GM12878 (cell line): Measurements from ENCODE around the gene INHBC. TPM values are rescaled to one million over a fixed set of nuclear protein-coding genes. Genes with fewer than 3 reads are reported as not detected.

Experiments
- ATAC-seq: fragments of 200-7000 bp; cut with Tn5 transposase; 3 replicates; pipeline ENCODE4 v1.9.1; 2020; ENCODE audit warnings: mild to moderate bottlenecking, moderate library complexity
- BruUV-seq: library from RNA; stranded (reverse); fragments of 400-500 nt; replicated peaks from 2 replicates; lab custom pipeline; 2021; lab: Mats Ljungman, UMichigan
- CTCF ChIA-PET: fragments of 300-600 bp; sonication (Branson Sonifier 250); formaldehyde crosslinking; extraction: SDS; loops from one replicate; lab custom pipeline; 2021; ENCODE audit warnings: inconsistent platforms; lab: Yijun Ruan, JAX
- POLR2A ChIA-PET: fragments of 350-600 bp; formaldehyde crosslinking; extraction: SDS; loops from one replicate; lab custom pipeline; 2021; ENCODE audit warnings: inconsistent platforms; lab: Charles Lee
- RAD21 ChIA-PET: fragments of 300-600 bp; sonication (Branson Sonifier 250); formaldehyde crosslinking; loops from one replicate; lab custom pipeline; 2023; ENCODE audit warnings: antibody characterized with exemption; ENCODE audit not compliant: unreplicated experiment; lab: Charles Lee
- SMC1A ChIA-PET: fragments of 300-600 bp; sonication (Branson Sonifier 250); formaldehyde crosslinking; loops from one replicate; lab custom pipeline; 2023; ENCODE audit not compliant: unreplicated experiment, uncharacterized antibody; lab: Charles Lee
- DNase-seq: peaks from one replicate; pipeline ENCODE4 v3.0.0-alpha.2; 2011; ENCODE audit warnings: low read depth, low spot score
- FAIRE-seq: peaks from 3 replicates; lab custom pipeline; 2011; peaks lifted over from hg19 to GRCh38; lab: Jason Lieb, UNC
- H2AFZ ChIP-seq: 2 replicates; pipeline ENCODE4 v1.6.0; 2011; ENCODE audit warnings: low read depth, low read length, control low read depth; ENCODE audit not compliant: control insufficient read depth
- H3K27ac ChIP-seq: 2 replicates; pipeline ENCODE4 v1.5.1; 2011; ENCODE audit warnings: control low read depth; ENCODE audit not compliant: control insufficient read depth, insufficient read depth
- H3K27me3 ChIP-seq, 2 experiments: replicated peaks in 1 of 2; 2 replicates each; pipeline versions ENCODE4 v1.6.0 to v1.6.1; 2011; ENCODE audit warnings: low read length in 1 of 2; ENCODE audit not compliant: control insufficient read depth in 2 of 2, insufficient read depth in 2 of 2
- H3K36me3 ChIP-seq, 2 experiments: 2 replicates each; pipeline ENCODE4 v1.5.1; 2011; ENCODE audit warnings: low read length in 1 of 2; ENCODE audit not compliant: control insufficient read depth in 2 of 2, insufficient read depth in 2 of 2
- H3K4me1 ChIP-seq: 2 replicates; pipeline ENCODE4 v1.6.1; 2011; ENCODE audit warnings: mild to moderate bottlenecking, low read length, moderate library complexity, mixed read lengths; ENCODE audit not compliant: control insufficient read depth, insufficient read depth
- H3K4me2 ChIP-seq: 2 replicates; pipeline ENCODE4 v1.6.0; 2011; ENCODE audit warnings: control low read depth; ENCODE audit not compliant: control insufficient read depth, insufficient read depth
- H3K4me3 ChIP-seq: fragments of 200-600 bp; sonication (generic); 2 replicates; pipeline ENCODE4 v1.5.1; 2016
- H3K79me2 ChIP-seq: 2 replicates; pipeline ENCODE4 v1.6.0; 2011; ENCODE audit warnings: low read length; ENCODE audit not compliant: control insufficient read depth, insufficient read depth
- H3K9ac ChIP-seq: 2 replicates; pipeline ENCODE4 v1.8.0; 2011; ENCODE audit warnings: low read length, control low read depth, mixed read lengths; ENCODE audit not compliant: control insufficient read depth, insufficient read depth
- H3K9me3 ChIP-seq: replicated peaks from 3 replicates; pipeline ENCODE4 v1.5.1; 2011; ENCODE audit warnings: mild to moderate bottlenecking, low read length; ENCODE audit not compliant: control insufficient read depth, insufficient read depth
- H4K20me1 ChIP-seq: 2 replicates; pipeline ENCODE4 v1.6.0; 2011; ENCODE audit not compliant: control insufficient read depth, insufficient read depth
- HCFC1 ChIP-seq: fragments of 150-350 bp; IDR thresholded peaks from 2 replicates; pipeline ENCODE4 v1.6.1; 2014; ENCODE audit warnings: low read length
- HDAC6 ChIP-seq: fragments of 200-600 bp; sonication (generic); IDR thresholded peaks from one replicate; pipeline ENCODE4 v1.8.0; 2017; ENCODE audit warnings: antibody characterized with exemption; ENCODE audit not compliant: unreplicated experiment
- NKRF ChIP-seq: fragments of 450-650 bp; conservative IDR thresholded peaks from 2 replicates; pipeline ENCODE4 v1.6.1; 2017; ENCODE audit warnings: mild to moderate bottlenecking, moderate library complexity
- NR2C1 ChIP-seq: fragments of 450-650 bp; IDR thresholded peaks from 2 replicates; pipeline ENCODE4 v1.6.1; 2017; ENCODE audit warnings: antibody characterized with exemption, mild to moderate bottlenecking, moderate library complexity
- RFX5 ChIP-seq: IDR thresholded peaks from 2 replicates; pipeline ENCODE4 v1.6.1; 2011; ENCODE audit warnings: low read depth, low read length, improper control_type of control experiment
- STAT1 ChIP-seq: fragments of 450-650 bp; conservative IDR thresholded peaks from 2 replicates; pipeline ENCODE4 v1.6.1; 2014; ENCODE audit warnings: antibody characterized with exemption, mild to moderate bottlenecking
- ZNF24 ChIP-seq: fragments of 450-650 bp; IDR thresholded peaks from 2 replicates; pipeline ENCODE4 v1.6.1; 2017; ENCODE audit warnings: antibody characterized with exemption, mild to moderate bottlenecking
- ZNF384 ChIP-seq: IDR thresholded peaks from 2 replicates; pipeline ENCODE4 v1.6.1; 2012; ENCODE audit warnings: low read depth, mild to moderate bottlenecking, low read length, improper control_type of control experiment, borderline replicate concordance
- ZSCAN29 ChIP-seq: fragments of 450-650 bp; IDR thresholded peaks from 2 replicates; pipeline ENCODE4 v1.6.1; 2017; ENCODE audit warnings: mild to moderate bottlenecking, moderate library complexity
- ZZZ3 ChIP-seq: IDR thresholded peaks from 2 replicates; pipeline ENCODE4 v1.6.1; 2011; ENCODE audit warnings: low read depth; ENCODE audit not compliant: control insufficient read depth, insufficient read length
- WGBS: methylation state at CpG from one replicate; pipeline ENCODE4 v1.1.6; 2016; ENCODE audit warnings: low lambda C conversion rate; ENCODE audit not compliant: insufficient replicate concordance, insufficient coverage; ENCODE audit errors: missing lambda C conversion rate; 5-methylcytosine and 5-hydroxymethylcytosine counted together
- in situ Hi-C: fragments of 300-500 bp; cut with MboI; formaldehyde crosslinking; loops from 9 replicates; pipeline ENCODE4 v1.14.3; 2018; ENCODE audit warnings: mixed read lengths
- intact Hi-C: fragments of 100-400 bp; cut with micrococcal nuclease; formaldehyde crosslinking; loops from one replicate; pipeline ENCODE4 v1.14.2; 2022; ENCODE audit not compliant: unreplicated experiment
- polyA plus RNA-seq, 11 experiments: library from polyadenylated mRNA; depleted of rRNA in 4 of 11; unstranded in 6 of 11; stranded (reverse) in 5 of 11; fragments of >200 nt; fragmentation: Nextera tagmentation in 4 of 11; fragmentation: Illumina TruSeq in 1 of 11; extraction: Ambion mirVana in 4 of 11; extraction: Trizol in 1 of 11; gene quantifications; 1 replicate in 1 of 11; 2 replicates in 10 of 11; pipeline versions ENCODE4 v1.2.1 to v1.2.3, GENCODE V29; 2011 to 2016; ENCODE audit warnings: inconsistent platforms in 2 of 11, missing spikeins in 2 of 11, low read depth in 1 of 11
- total RNA-seq, 4 experiments: library from RNA; depleted of rRNA in 3 of 4; stranded (reverse); fragments of >200 nt in 3 of 4; fragmentation: Illumina TruSeq in 1 of 4; extraction: Trizol in 1 of 4; gene quantifications; 2 replicates each; pipeline versions ENCODE4 v1.2.1 to v1.2.3, GENCODE V29; 2013 to 2021

INHBC gene
- total and polyA plus RNA-seq, 10 of the 15 experiments (the other 5 are each of a cell fraction or from before 2014, with no cell fraction given), result 0.04 to 0.22 (median 0.13) TPM; not detected in 5

DNA sequence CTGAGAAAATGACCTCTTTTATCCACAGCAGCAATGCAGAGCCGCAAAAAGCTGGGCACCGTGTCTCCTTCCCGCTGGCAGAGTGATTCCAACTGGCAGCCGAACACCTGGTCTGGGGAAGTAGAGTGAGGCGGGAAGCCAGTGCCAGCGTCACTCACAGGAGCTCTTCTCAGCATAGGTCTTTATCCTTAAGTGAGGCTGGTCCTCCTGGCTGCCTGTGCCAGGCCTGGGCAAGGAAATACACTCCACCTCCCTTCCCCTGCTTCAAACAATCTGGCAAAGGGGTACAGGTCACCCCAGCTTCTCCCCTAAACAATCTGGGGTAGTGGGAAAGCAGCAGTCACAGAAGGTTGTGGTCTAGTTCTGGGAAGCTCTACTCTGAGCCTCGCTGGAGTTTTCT lies 40.3 kb downstream of the INHBC start:
- Histone ChIP-seq H3K9ac (no peak overlapping the region), H2AFZ (no peak overlapping the region), H4K20me1 (no peaks in the 10 kb centered on the region), H3K4me2 (peak overlapping the region; percentile 31), H3K27me3 (no peaks in the 10 kb centered on the region), H3K36me3 (peaks cover 1 to 25% of the 10 kb centered on the region in 2 experiments)
- no peak for FAIRE-seq
- BruUV-seq, result no TSS peak
- RAD21 ChIA-PET, result no interaction called here
- no peak for ATAC-seq
- DNase-seq, result no peak
- POLR2A ChIA-PET, result interaction anchor here (0.6 to 1.3 kb wide), 4 partner anchors 8 to 20 kb away, joined by 3 read pairs; partner anchors contain the start of gene INHBE
- SMC1A ChIA-PET, result no interaction called here
- no peak for TF ChIP-seq ZSCAN29
- TF ChIP-seq NKRF, result no peak
- TF ChIP-seq HCFC1, result no peak
- TF ChIP-seq NR2C1, result no peak
- no peak for TF ChIP-seq HDAC6
- TF ChIP-seq STAT1, result no peak
- TF ChIP-seq ZNF24, result no peak
- no peak for TF ChIP-seq ZNF384
- no peak for TF ChIP-seq RFX5
- no peak for TF ChIP-seq ZZZ3
- TF ChIP-seq, all 136 proteins: peak for 0
- WGBS, result 96% methylated on average over 7 of the region's 7 CpGs
- no peaks in the 10 kb centered on the region for H3K9me3 ChIP-seq
- H3K4me1 ChIP-seq, result peaks cover 24% of the 10 kb centered on the region
- in situ Hi-C loops (no loop called here), intact Hi-C loops (loop anchor here (5.0 to 10.0 kb wide), 2 partner anchors 47 to 280 kb away; partner anchors contain the start of genes CDK4, DDIT3, MARCHF9 and MBD6)
- no peak overlapping the region for H3K27ac ChIP-seq
- CTCF ChIA-PET, result interaction anchor here (0.6 to 8.1 kb wide), 5 partner anchors 9 to 144 kb away, joined by 3 to 114 read pairs (median 4); partner anchors contain the start of gene GLI1
- no peak overlapping the region for H3K4me3 ChIP-seq
- H3K79me2 ChIP-seq, result peaks cover 44% of the 10 kb centered on the region
